H4 (cell line): ENCODE measurements around the gene TLNRD1. TPM values are rescaled to one million over a fixed set of nuclear protein-coding genes. Genes with fewer than 3 reads are reported as not detected.
"Not testable (repeated sequence)": the region's sequence is repeated elsewhere in the genome, so short reads cannot be mapped to it uniquely, and the experiment has no call there.

Experiments used
- DNase-seq: peaks from one replicate; pipeline ENCODE4 v3.0.0-alpha.2; 2015; ENCODE audit warnings: low spot score
- total RNA-seq: library from RNA; depleted of rRNA; stranded (reverse); fragments of >200 nt; shearing (Covaris generic); gene quantifications from 2 replicates; pipeline ENCODE4 v1.2.3, GENCODE V29; 2014; rRNA removed

TLNRD1 gene
- 2.7 and 4.0 TPM in 2 replicates for total RNA-seq

GRCh38 chr15:81000624-81001151, at the start of gene TLNRD1:
TSS of gene TLNRD1 (plus strand) at chr15:81000923. CDS start at chr15:81002272, 1,349 bp downstream.
- DNase-seq, result peak; percentile 86

DNA sequence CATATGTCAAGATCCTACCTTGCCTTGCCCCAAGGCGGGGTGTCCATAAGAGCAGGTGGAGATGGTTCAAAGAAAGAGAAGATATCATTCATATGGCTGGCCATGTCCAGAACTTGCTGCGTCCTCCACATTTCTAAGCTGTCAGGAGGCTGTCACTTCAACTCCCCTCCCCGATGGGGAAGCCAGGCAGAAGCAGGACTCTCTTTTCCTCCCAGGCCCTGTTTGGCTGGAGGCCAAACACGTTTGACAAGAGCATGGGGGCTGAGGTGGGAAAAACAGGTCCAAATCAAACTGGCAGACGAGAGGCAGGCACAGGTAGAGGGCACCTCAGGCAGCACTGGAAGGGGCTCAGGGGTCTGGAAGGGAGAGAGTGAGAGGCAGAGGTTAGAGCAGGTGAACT, 48.8 kb upstream of the TLNRD1 start:
- DNase-seq, result no peak

DNA sequence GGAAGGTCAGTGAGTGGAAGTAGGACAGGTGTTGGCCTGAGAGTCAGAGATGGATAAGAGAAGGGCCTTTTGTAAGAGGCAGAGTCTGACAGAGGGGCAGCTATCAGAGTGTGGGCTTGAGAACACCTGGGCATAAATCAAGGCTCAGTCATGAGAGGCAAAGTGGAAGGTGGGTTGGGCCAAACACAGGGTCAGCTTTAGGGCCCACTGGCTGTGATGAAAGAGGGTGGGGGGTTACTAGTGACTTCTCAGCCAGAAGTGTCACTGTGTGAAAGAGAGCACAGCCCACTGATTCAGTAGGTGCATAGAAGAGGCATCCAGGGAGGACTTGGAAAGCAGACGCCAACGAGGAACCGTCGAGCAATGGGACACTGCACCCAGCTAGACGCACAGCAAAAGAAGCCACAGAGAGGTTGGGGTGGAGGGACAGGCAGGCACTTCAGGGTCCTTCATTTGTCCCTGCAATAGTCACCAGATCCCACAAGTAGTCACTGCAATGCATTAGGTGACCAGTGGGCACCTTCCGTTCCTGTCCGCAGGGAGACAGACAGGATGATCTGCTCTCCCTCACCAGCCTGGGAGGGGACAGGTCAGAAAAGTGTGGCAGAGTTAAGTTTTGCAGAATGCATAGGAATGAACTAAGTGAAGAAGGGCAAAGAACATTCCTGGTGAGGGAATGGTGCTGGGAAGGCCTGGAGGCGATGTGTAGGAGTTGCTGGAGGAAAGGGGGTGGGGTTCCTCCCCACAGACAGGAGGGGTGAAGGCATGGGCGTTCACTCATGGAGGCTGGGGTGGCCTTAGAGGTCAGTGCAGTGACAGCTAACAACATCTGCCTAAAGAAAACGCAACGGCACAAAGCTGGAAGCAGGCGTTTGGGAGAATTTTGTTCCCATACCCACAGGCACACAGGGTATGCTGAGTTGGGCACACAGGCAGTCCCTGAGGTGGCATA, 47.4 kb upstream of the TLNRD1 start:
- DNase-seq, result no peak

DNA sequence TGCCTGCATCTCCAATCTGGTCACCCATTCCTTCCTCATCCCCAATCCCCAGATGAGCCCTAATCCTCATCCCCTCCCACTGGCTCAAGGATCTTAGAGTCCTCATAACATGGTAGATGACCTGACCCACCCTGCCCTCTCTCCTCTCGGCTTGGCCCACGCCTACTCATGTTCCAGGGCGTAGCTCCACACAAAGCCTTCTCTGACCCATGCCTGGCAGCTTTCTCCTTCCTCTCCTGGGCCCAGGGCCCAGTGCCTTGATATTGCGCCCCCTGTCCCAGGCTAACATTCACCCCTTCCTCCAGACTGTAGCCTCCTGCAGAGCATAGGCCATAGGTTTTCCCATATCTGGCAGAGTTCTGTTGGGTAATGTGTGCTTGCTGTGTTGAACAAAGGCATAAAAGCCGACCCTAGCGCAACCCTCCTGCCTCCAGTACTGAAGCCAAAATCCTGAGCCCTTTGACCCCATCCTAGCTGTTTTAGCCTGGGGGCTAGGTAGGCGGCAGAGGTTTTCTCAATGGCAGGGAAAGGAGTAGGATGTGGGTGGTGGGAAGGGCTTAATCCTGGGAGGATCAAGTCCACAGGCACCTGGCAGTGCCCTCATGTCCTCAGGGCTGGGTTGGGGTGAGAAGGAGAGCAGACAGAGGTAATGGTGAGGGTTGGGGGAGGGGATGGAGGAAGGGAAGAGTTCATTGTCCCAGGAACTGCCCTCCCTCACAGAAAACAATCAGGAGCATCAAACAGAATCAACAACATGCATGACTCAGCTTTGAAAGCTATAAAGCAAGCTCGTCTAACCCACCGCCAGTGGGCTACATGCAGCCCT, 46.6 kb upstream of the TLNRD1 start:
- no peak for DNase-seq

DNA sequence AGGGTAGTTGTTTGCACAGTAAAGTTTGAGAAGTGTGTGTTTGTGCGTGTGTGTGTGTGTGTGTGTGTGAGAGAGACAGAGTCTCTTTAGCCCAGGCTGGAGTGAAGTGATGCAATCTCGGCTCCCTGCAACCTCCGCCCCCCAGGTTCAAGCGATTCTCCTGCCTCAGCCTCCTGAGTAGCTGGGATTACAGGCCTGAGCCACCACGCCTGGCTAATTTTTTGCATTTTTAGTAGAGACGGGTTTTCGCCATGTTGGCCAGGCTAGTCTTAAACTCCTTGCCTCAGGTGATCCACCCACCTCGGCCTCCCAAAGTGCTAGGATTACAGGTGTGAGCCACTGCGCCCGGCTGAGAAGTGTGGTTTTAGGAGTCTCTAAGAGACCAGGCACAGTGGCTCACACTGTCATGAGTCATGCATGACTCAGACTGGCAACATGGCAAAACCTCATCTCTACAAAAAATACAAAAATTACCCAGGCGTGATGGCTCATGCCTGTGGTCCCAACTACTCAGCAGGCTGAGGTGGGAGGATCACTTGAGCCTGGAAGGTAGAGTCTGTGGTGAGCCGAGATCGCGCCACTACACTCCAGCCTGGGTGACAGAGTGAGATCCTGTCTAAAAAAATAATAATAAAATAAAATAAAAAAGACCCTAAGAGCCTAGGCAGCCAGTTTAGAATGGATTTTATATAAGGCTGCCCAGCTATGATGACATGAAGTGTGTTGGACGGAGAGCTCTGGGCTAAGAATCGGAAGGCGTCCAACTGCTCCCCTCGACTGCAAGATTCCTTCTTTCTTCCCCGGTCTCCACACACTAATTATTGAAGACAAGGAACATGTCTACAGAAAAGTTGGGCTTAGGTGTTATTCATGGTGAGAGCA, 44.9 kb upstream of the TLNRD1 start:
- DNase-seq, result peak; percentile 95

- no peak for DNase-seq
These were observed 43.2 kb upstream of the TLNRD1 start for GRCh38 chr15:80957556-80957955.

GRCh38 chr15:80957976-80958375, 42.7 kb upstream of the TLNRD1 start:
- no peak for DNase-seq

DNA sequence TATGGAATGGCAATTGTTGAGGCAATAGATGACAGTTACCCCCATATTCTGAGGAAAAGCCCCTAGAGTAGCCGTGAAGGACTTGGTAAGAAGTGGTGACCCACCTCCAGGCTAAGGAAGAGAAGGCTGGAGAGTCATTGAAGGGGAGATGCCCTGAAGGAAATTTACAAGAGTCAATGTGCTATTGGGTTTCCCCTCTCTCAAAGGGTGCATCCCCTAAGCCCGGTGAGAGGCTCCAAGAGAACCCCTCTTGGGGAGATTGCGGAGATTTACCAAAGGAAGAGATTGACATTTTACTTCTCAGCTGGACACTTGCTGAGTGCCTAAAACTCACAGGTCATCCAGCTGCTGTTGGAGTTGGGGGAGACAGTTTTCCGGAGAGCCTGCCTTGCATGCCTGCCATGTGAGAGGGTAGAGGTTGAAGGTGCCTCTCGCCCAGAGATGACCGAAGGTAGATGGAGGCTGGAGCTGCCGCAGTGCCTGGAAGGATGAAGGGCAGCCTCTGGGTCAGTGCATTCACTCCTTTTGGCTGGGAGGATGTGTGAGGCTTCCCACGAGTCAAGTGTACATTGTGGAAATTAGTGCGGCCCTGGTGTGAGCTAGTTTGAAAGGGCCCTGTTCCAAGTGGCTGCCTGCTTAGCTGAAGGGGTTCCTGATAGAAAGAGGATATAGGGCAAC, 41.8 kb upstream of the TLNRD1 start:
- no peak for DNase-seq

GRCh38 chr15:80965454-80965853, 35.3 kb upstream of the TLNRD1 start:
- not testable (repeated sequence) for DNase-seq

DNA sequence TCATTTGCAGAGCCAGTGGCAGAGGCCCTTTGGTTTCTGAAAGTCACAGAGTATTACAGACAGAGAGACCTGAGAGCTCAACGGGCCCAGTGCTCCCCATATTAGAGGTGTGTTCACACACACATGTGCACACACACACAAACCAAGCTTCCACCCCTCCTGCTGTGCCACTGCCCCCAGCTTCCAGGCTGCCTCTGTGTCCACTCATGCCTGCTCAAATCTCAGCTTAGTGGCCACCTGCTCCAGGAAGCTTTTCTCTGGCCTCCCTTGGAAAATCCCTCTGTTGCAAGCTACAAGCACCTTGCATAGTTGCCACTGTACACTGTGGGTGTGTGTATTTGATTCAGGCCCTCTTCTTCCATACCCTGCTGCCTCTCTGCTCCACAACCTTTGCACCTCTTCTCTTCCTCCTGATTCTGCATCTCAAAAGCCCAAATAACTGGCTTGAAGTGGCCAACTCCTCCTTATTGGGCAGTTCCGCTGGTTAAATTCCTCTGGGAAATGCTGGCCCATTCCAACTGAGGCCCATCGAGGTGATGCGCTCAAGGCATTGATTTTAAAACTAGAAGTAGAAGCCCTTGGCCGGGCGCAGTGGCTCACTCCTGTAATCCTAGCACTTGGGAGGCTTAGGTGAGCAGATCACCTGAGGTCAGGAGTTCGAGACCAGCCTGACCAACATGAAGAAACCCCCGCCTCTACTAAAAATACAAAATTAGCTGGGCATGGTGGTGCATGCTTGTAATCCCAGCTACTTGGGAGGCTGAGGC, 34.1 kb upstream of the TLNRD1 start:
- no peak for DNase-seq

DNA sequence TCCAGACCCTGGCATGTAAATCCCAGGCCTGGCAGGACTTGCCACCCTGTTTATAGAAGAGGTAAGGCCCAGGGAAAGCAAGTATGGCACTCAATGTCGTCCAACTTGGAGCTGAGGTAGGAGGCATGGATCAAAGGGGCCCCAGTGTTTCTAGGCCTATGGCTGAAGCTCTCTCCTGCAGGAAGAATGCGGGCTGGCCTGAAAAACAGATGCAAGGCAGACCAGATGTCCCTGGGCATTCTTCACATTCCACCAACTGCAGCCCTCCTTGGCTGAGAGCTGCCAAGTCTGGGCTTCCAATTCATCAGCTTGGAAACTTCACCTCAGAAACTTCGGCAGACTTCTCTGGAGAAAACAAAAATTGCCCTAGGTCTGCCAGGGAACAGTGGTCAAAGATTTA, 33.3 kb upstream of the TLNRD1 start:
- no peak for DNase-seq

DNA sequence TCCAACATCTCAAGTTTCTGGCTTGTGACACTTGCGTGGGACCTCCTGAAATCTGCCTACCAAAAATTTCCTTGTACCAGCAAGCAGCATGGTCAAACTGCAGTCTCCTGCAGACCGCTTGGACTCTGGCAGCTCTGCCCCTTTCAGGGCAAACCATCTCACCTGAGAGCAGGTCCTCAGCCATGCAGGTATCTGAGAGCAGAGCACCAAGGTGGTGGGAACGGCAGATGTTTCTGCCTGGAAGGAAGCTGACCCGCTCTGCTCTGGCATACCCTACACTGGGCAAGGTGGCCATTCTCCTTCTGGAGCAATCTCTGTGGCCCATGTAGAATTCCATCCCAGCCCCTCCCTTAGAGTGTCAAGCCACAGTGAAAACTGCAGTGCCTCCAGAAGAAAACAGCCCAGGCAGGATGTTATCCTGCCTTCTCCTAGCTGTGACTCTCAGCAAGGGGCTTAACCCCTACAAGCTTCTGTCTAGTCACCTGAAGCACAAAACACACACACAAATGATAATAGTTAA, 32.7 kb upstream of the TLNRD1 start:
- no peak for DNase-seq

DNA sequence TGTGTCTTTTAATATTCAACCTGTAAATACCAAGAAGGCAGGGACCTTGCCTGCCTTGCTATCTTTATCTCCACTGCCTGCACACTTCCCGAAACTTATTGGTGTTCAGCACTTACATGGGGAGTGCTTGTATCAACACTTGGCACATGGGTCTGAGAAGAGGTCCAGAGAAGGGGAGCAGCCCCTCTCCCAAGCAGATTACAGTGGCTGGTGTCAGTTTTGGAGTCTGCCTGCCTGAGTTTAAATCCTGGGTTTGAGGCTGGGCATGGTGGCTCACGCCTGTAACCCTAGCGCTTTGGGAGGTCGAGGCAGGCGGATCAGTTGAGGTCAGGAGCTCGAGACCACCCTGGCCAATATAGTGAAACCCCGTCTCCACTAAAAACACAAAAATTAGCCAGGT, 31.4 kb upstream of the TLNRD1 start:
- DNase-seq, result no peak

DNA sequence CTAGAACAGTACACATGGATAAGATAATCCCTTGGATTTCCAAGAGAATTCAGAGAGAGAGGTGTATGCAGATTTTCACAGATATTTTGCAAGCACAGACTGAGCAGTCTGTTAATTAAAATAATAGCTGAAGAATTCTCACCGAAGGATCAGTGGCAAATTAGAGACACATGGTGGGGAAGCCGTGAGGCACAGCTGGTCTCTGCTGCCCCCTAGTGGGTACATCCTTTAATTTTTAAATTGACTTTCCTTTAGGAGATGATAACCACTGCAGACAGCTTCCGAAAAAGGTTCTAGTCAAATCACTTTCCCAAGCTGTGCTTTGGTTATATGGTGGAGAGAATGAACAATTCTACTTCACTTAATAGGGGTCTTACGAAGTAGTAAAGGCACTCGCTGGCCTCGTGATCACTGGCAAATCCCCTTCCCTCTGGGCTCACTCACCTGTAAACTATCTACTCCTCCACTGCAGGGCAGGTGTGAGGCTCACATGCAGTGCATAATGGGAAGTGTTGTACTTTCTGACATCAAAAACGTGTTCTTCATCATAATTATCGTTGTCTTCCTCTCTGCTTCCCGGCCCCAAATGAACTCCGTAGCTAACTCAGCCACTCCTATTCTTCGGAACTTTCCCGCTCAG, 30.6 kb upstream of the TLNRD1 start:
- DNase-seq, result no peak

DNA sequence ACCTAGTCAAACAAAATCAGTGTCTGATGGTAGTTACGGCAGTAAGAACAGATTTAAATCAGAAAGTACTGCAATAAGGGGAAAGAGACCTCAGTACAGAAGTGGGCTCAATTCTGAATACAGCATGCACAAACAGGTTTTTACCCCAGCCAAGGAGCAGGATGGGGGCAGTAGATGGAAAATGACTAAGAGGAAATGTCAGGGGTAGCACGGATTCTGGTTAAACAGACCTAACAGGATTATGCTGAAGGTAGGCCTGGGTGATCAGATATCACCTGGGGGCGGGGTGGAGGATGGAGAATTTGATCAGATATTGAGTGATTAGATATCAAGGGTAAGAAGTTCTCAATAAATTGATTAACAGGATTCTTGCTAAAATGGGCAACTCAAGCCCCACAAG, 30.1 kb upstream of the TLNRD1 start:
- DNase-seq, result no peak

GRCh38 chr15:80971143-80971542, 29.6 kb upstream of the TLNRD1 start:
- no peak for DNase-seq

DNA sequence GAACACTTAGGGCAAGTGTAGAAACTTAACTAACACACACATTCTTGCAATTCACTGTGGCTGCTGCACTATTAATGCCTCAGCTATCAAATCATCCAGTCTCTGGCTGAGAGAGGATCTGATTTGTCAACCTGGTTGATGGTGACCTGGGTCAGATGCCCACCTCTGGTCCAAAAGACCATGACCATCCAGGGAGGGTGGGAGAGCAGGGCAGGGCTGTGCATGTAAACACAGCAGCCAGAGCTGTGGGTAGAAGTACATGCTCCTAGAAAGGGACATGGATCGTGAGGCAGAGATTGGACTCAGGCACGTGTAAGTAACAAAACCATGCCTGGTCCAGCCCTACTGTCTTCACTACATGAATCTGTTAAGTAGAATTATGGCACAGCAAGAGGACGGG, 28.4 kb upstream of the TLNRD1 start:
- no peak for DNase-seq

GRCh38 chr15:80974914-80975313, 25.8 kb upstream of the TLNRD1 start:
- no peak for DNase-seq

DNA sequence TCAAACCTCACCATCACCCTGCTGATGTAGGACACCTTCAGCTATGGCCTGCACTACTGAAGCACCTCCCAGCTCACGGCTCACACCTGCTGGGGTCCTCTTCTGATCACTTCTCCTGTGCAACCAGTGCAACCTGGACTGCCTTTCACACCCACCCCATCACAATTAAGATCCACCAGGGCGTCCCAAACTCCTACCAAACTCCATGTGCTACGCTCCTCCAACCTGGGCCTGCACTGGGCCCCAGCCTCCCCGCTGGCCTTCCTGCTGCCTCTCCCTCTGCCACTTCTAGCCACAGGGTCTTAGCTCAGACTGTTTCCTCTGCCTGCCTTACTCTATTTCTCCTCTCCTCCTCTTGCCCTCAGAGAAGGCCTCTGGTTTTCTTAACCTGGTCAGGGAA, 23.9 kb upstream of the TLNRD1 start:
- no peak for DNase-seq
